Measurements from ENCODE around the gene TCF7L1. TPM values are rescaled to one million over a fixed set of nuclear protein-coding genes. Genes with fewer than 3 reads are reported as not detected.

TCF7L1 gene
- total RNA-seq, 1 experiment from 2014 or later = 0.05 TPM

- DNase-seq (ENCODE audit: low read depth) = no peak
Observed at GRCh38 chr2:85226783-85227182, 93.6 kb downstream of the TCF7L1 start.

- DNase-seq (ENCODE audit: low read depth) = no peak
Observed at GRCh38 chr2:85230679-85231467, 97.7 kb downstream of the TCF7L1 start.

GRCh38 chr2:85231468-85231805 is 98.2 kb downstream of the TCF7L1 start:
- no peak for DNase-seq (ENCODE audit: low read depth)

- no peak for DNase-seq (ENCODE audit: low read depth)
Observed at GRCh38 chr2:85231952-85232351, 98.8 kb downstream of the TCF7L1 start.

GRCh38 chr2:85234868-85235267 is 101.7 kb downstream of the TCF7L1 start:
- no peak for DNase-seq (ENCODE audit: low read depth)

- DNase-seq (ENCODE audit: low read depth) = no peak
Observed at GRCh38 chr2:85235281-85235680, 102.1 kb downstream of the TCF7L1 start.

GRCh38 chr2:85236084-85236483 is 102.9 kb downstream of the TCF7L1 start:
- no peak for DNase-seq (ENCODE audit: low read depth)

- DNase-seq (ENCODE audit: low read depth) = no peak
Observed at GRCh38 chr2:85237849-85238565, 104.8 kb downstream of the TCF7L1 start.

GRCh38 chr2:85238607-85239006 is 105.4 kb downstream of the TCF7L1 start:
- no peak for DNase-seq (ENCODE audit: low read depth)

GRCh38 chr2:85239102-85239501 is 105.9 kb downstream of the TCF7L1 start:
- DNase-seq (ENCODE audit: low read depth) = no peak

- DNase-seq (ENCODE audit: low read depth) = no peak
Observed at GRCh38 chr2:85240055-85240454, 106.9 kb downstream of the TCF7L1 start.

GRCh38 chr2:85242321-85242720 is 109.1 kb downstream of the TCF7L1 start:
- no peak for DNase-seq (ENCODE audit: low read depth)

- peak; percentile 29 for DNase-seq (ENCODE audit: low read depth)
Observed at GRCh38 chr2:85243101-85244072, 110.2 kb downstream of the TCF7L1 start.

- no peak for DNase-seq (ENCODE audit: low read depth)
Observed at GRCh38 chr2:85244828-85245227, 111.6 kb downstream of the TCF7L1 start.

- DNase-seq (ENCODE audit: low read depth) = no peak
Observed at GRCh38 chr2:85245891-85246290, 112.7 kb downstream of the TCF7L1 start.

GRCh38 chr2:85246348-85246747 is 113.2 kb downstream of the TCF7L1 start:
- no peak for DNase-seq (ENCODE audit: low read depth)

GRCh38 chr2:85247610-85248009 is 114.4 kb downstream of the TCF7L1 start:
- DNase-seq (ENCODE audit: low read depth) = no peak

- DNase-seq (ENCODE audit: low read depth) = peak; percentile 92
Observed at GRCh38 chr2:85248773-85249509, 115.7 kb downstream of the TCF7L1 start.

GRCh38 chr2:85250045-85250444 is 116.9 kb downstream of the TCF7L1 start:
- DNase-seq (ENCODE audit: low read depth) = no peak

- no peak for DNase-seq (ENCODE audit: low read depth)
Observed at GRCh38 chr2:85251070-85251616, 118.0 kb downstream of the TCF7L1 start.

GRCh38 chr2:85253890-85254289 is 120.7 kb downstream of the TCF7L1 start:
- no peak for DNase-seq (ENCODE audit: low read depth)

Data from M059J (cell line).